Glutamatergic neuron (in vitro differentiated cells): Measurements from ENCODE around the gene AKT1S1. TPM values are rescaled to one million over a fixed set of nuclear protein-coding genes. Genes with fewer than 3 reads are reported as not detected.
A peak's percentile ranks its signal among the peaks of the same experiment; 100 is the strongest.

Experiments used
- DNase-seq: peaks from one replicate; pipeline ENCODE4 v3.0.0; 2022
- H3K27ac Mint-ChIP-seq: one replicate; pipeline ENCODE4 v1.8.0; 2020; ENCODE audit warnings: mild to moderate bottlenecking, mixed read lengths, inconsistent platforms; ENCODE audit not compliant: unreplicated experiment
- H3K27me3 Mint-ChIP-seq: one replicate; pipeline ENCODE4 v1.8.0; 2020; ENCODE audit warnings: mild to moderate bottlenecking, moderate library complexity, mixed read lengths, inconsistent platforms; ENCODE audit not compliant: unreplicated experiment
- H3K36me3 Mint-ChIP-seq: one replicate; pipeline ENCODE4 v1.8.0; 2020; ENCODE audit warnings: mild to moderate bottlenecking, mixed read lengths, inconsistent platforms; ENCODE audit not compliant: unreplicated experiment
- H3K4me1 Mint-ChIP-seq: one replicate; pipeline ENCODE4 v1.8.0; 2020; ENCODE audit warnings: mild to moderate bottlenecking, low read depth, mixed read lengths, inconsistent platforms; ENCODE audit not compliant: unreplicated experiment
- H3K4me3 Mint-ChIP-seq: one replicate; pipeline ENCODE4 v1.8.0; 2020; ENCODE audit warnings: mild to moderate bottlenecking, mixed read lengths, inconsistent platforms; ENCODE audit not compliant: unreplicated experiment
- H3K9me3 Mint-ChIP-seq: one replicate; pipeline ENCODE4 v1.8.0; 2020; ENCODE audit warnings: mild to moderate bottlenecking, moderate library complexity, mixed read lengths, inconsistent platforms; ENCODE audit not compliant: unreplicated experiment
- total RNA-seq: library from RNA; stranded (reverse); fragmentation: NEBNext Ultra II Directional; extraction: Animal tissue kit (Norgen Biotek cat#: 25700); gene quantifications from one replicate; pipeline ENCODE4 v1.2.1, GENCODE V29; 2021; ENCODE audit not compliant: unreplicated experiment
- TF ChIP-seq, protein P1 (sequence below): fragments of 200-600 bp; sonication (generic); IDR thresholded peaks from one replicate; pipeline ENCODE4 v1.5.0; 2021; ENCODE audit not compliant: partially characterized antibody, unreplicated experiment

The AKT1S1 gene
- total RNA-seq, 1 donor from 2014 or later, result 23.7 TPM

DNA sequence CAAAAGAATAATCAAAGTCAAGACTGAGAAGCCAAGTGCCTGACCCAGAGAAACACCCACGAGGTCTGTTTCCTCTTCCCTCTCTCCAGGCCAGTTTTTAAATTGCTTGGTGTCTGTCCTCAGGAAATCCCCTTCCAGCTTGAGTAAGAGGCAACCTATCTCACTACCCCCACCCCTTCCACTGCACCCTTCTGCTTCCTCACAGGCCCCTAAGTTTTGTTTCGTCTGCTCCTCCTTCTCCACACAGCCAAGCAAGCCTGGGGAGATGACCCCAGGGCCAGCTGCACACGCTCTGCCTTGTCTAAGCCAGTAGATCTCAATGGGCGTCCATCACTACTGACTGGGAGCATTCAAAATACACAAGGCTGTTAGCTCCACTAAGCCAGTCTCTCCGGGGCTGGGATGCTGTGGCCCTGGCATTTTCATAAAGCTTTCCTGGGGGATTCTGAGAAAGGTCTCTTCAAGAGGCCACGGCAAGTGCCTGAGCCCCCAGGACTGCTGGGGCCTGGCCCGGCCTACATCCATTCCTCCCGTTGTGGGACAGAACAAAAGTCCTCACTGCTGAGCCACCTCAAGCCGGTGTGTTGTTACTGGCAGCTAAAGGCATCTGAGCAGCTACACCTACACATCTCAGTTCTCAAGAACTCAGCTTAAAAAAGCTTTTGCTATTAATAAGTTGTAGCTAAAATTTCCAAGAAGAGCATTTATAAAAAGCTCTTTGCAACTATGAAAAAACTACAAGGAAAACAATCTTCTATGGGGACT lies 34.4 kb upstream of the AKT1S1 start:
- TF ChIP-seq, protein P1, sequence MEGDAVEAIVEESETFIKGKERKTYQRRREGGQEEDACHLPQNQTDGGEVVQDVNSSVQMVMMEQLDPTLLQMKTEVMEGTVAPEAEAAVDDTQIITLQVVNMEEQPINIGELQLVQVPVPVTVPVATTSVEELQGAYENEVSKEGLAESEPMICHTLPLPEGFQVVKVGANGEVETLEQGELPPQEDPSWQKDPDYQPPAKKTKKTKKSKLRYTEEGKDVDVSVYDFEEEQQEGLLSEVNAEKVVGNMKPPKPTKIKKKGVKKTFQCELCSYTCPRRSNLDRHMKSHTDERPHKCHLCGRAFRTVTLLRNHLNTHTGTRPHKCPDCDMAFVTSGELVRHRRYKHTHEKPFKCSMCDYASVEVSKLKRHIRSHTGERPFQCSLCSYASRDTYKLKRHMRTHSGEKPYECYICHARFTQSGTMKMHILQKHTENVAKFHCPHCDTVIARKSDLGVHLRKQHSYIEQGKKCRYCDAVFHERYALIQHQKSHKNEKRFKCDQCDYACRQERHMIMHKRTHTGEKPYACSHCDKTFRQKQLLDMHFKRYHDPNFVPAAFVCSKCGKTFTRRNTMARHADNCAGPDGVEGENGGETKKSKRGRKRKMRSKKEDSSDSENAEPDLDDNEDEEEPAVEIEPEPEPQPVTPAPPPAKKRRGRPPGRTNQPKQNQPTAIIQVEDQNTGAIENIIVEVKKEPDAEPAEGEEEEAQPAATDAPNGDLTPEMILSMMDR, result no peak
- H3K27me3 Mint-ChIP-seq, result peaks cover 6% of the 10 kb centered on the region
- H3K4me3 Mint-ChIP-seq, result no peak overlapping the region
- DNase-seq, result no peak
- peak overlapping the region; percentile 37 for H3K27ac Mint-ChIP-seq
- peaks cover 9% of the 10 kb centered on the region for H3K9me3 Mint-ChIP-seq
- peaks cover 12% of the 10 kb centered on the region for H3K36me3 Mint-ChIP-seq
- no peaks in the 10 kb centered on the region for H3K4me1 Mint-ChIP-seq

DNA sequence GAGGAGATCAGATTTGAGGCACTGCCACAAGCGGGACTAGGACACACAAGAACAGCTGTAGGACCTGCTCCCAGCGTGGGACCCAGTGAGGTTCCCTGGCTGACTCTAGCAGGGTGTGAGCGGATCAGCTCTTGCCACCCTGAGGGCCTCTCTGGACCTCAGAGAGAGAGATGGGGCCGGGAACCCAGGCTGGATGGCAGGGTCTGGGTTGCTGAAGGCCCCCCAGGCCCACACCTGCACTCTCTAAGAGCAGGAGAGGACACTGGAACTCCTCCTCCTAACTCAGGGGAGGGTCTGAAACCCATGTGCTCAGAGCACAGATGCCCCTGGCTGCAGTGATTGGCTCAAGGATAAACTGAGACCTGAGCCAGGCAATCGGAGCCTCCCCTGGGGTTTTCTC lies 33.0 kb upstream of the AKT1S1 start:
- peaks cover 6% of the 10 kb centered on the region for H3K27me3 Mint-ChIP-seq
- TF ChIP-seq, protein P1, result no peak
- H3K4me1 Mint-ChIP-seq, result no peaks in the 10 kb centered on the region
- H3K4me3 Mint-ChIP-seq, result no peak overlapping the region
- H3K9me3 Mint-ChIP-seq, result peaks cover 9% of the 10 kb centered on the region
- H3K27ac Mint-ChIP-seq, result no peak overlapping the region
- no peak for DNase-seq
- H3K36me3 Mint-ChIP-seq, result peaks cover 7% of the 10 kb centered on the region

DNA sequence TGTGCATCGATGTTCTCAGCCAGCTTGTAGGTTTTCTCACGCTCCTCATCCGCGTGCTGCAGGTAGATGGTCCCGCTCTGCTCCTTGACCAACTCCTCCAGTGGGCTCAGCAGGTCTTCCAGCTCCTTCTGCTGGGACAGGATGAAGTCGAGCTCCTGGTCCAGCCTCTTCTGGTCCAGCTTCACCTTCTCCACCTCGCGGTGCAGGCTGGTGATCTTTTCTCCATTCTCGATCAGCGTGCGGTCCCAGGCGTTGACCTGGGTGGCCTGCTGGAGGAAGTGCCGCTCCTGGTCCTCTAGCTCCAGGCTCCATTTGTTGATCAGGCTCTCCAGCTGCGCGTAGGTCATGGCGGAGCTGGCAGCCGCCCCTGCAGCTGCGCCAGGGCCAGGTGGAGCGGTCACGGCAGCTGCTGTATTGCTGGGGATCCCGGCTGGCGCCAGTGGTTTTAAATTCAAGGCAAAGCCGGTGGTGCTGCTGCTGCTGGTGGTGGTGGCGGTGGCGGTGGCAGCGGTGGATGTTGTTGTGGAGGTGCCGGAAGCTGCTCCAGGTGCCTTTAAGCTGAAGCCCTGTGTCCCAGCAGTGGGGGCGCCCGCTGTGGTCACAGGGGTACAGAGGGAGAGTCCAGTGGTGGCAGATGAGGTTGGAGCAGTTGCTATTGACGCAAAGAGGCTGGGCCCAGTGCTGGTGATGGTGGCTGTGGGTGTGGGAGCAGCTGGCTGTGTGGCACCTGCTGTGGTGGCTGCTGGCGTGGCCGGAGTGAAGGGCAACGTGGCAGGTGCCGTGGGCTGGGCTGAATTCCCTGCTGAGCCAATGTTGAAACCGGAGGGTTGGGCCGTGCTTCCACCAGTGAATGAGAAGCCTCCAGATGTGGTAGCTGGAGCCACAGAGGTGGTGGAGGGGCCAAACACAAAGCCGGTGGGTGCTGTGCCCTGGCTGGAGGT lies 31.6 kb upstream of the AKT1S1 start:
- peaks cover 6% of the 10 kb centered on the region for H3K27me3 Mint-ChIP-seq
- H3K4me3 Mint-ChIP-seq, result no peak overlapping the region
- H3K27ac Mint-ChIP-seq, result no peak overlapping the region
- no peak for DNase-seq
- peaks cover 3% of the 10 kb centered on the region for H3K36me3 Mint-ChIP-seq
- H3K4me1 Mint-ChIP-seq, result no peaks in the 10 kb centered on the region
- TF ChIP-seq, protein P1, result no peak
- H3K9me3 Mint-ChIP-seq, result peaks cover 7% of the 10 kb centered on the region

DNA sequence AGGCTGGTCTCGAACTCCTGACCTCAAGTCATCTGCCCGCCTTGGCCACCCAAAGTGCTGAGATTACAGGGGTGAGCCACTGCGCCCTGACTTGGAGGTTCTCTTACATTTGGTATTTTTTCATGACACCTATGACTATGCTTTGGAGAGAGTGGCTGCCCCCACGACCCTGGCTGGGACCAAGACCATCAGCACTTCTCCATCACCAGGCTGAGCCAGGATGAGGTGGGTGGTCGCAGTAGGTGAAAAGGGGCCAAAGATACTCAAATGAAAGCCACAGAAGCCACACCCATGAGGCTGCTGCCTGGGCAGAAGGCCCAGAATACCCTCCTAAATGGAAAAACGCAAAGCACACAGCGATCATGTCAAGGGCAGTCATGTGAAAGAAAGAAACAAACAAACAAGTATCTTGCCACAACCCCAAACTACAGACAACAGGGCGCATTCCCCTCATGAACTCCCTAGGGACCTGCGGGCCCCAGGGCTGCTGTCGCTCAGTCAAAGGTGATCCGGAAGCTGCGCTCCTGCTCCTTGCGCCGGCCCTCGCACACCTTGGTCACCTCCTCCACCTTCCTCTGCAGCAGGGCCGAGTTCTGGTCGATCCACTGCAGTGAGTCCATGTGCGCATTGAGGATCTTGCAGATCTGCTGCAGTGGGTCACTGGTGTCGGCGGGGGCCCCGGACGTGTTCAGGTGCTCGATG lies 30.7 kb upstream of the AKT1S1 start:
- Mint-ChIP-seq H3K9me3 (peaks cover 7% of the 10 kb centered on the region), H3K4me1 (no peaks in the 10 kb centered on the region), H3K4me3 (no peak overlapping the region), H3K27me3 (peaks cover 3% of the 10 kb centered on the region), H3K36me3 (no peaks in the 10 kb centered on the region), H3K27ac (no peak overlapping the region)
- TF ChIP-seq, protein P1, result no peak
- DNase-seq, result no peak
